HEK293 (cell line): ENCODE data around the gene MYLK2.

ENCODE experiments used
- CTCF ChIA-PET: fragments of 350-600 bp; formaldehyde crosslinking; extraction: SDS; loops from one replicate; lab custom pipeline; 2021; ENCODE audit warnings: antibody characterized with exemption; lab: Yijun Ruan, JAX
- POLR2A ChIA-PET: fragments of 300-600 bp; formaldehyde crosslinking; extraction: SDS; loops from one replicate; lab custom pipeline; 2020; ENCODE audit warnings: antibody characterized with exemption, inconsistent platforms; lab: Yijun Ruan, JAX
- H3K27ac ChIP-seq: fragments of 200-500 bp; sonication (Bioruptor generic); 2 replicates; pipeline ENCODE4 v1.5.1; 2014; ENCODE audit warnings: low read depth, low read length, control low read depth, inconsistent platforms; ENCODE audit errors: extremely low read depth
- H3K36me3 ChIP-seq, 2 experiments: fragments of 200-500 bp in 1 of 2; sonication (Bioruptor generic) in 1 of 2; 1 replicate in 1 of 2; 2 replicates in 1 of 2; pipeline ENCODE4 v1.5.1; 2014 to 2017; ENCODE audit warnings: inconsistent platforms in 2 of 2, low read length in 2 of 2; ENCODE audit not compliant: control insufficient read depth in 2 of 2, insufficient read depth in 1 of 2
- H3K4me1 ChIP-seq: fragments of 200-500 bp; sonication (Bioruptor generic); 2 replicates; pipeline ENCODE4 v1.5.1; 2014; ENCODE audit warnings: mild to moderate bottlenecking, low read length, inconsistent platforms; ENCODE audit not compliant: control insufficient read depth, insufficient read depth
- H3K4me3 ChIP-seq: 2 replicates; pipeline ENCODE4 v1.5.1; 2011; ENCODE audit warnings: low read depth, mild to moderate bottlenecking, control low read depth, low read length, moderate library complexity
- H3K9me3 ChIP-seq: fragments of 200-500 bp; sonication (Bioruptor generic); 2 replicates; pipeline ENCODE4 v1.5.1; 2014; ENCODE audit warnings: low read depth, low read length, inconsistent platforms; ENCODE audit not compliant: control insufficient read depth, insufficient read depth
- BCL11A ChIP-seq: fragments of 450-650 bp; formaldehyde crosslinking; IDR thresholded peaks from 2 replicates; pipeline ENCODE4 v1.5.1; 2016; ENCODE audit warnings: low read depth, missing biosample characterization, missing genetic modification characterization
- HOXC10 ChIP-seq: sonication (generic); formaldehyde crosslinking; IDR thresholded peaks from 2 replicates; pipeline ENCODE4 v1.8.1; 2023; ENCODE audit warnings: mild to moderate bottlenecking, missing genetic modification reagents
- IKZF3 ChIP-seq: fragments of 450-650 bp; IDR thresholded peaks from 2 replicates; pipeline ENCODE4 v1.5.0; 2018; ENCODE audit warnings: missing biosample characterization, mild to moderate bottlenecking, missing genetic modification characterization, moderate library complexity
- KLF10 ChIP-seq: fragments of 450-650 bp; IDR thresholded peaks from 2 replicates; pipeline ENCODE4 v1.5.1; 2018; ENCODE audit warnings: missing biosample characterization, mild to moderate bottlenecking, missing genetic modification characterization
- KLF8 ChIP-seq: fragments of 450-650 bp; formaldehyde crosslinking; IDR thresholded peaks from 2 replicates; pipeline ENCODE4 v1.5.1; 2016; ENCODE audit warnings: missing biosample characterization, missing genetic modification characterization
- KLF9 ChIP-seq: fragments of 450-650 bp; formaldehyde crosslinking; IDR thresholded peaks from 2 replicates; pipeline ENCODE4 v1.5.1; 2016; ENCODE audit warnings: missing biosample characterization, missing genetic modification characterization, low read depth
- PATZ1 ChIP-seq: fragments of 450-650 bp; formaldehyde crosslinking; IDR thresholded peaks from 2 replicates; pipeline ENCODE4 v1.5.1; 2016; ENCODE audit warnings: missing biosample characterization, missing genetic modification characterization
- SCRT1 ChIP-seq: fragments of 450-650 bp; formaldehyde crosslinking; IDR thresholded peaks from 2 replicates; pipeline ENCODE4 v1.5.1; 2016; ENCODE audit warnings: missing biosample characterization, missing genetic modification characterization, borderline replicate concordance
- ZBTB17 ChIP-seq: fragments of 450-650 bp; formaldehyde crosslinking; IDR thresholded peaks from 2 replicates; pipeline ENCODE4 v1.5.1; 2016; ENCODE audit warnings: missing biosample characterization, missing genetic modification characterization
- ZFHX2 ChIP-seq: fragments of 450-650 bp; formaldehyde crosslinking; conservative IDR thresholded peaks from 2 replicates; pipeline ENCODE4 v1.5.1; 2016; ENCODE audit warnings: missing biosample characterization, missing genetic modification characterization
- ZNF16 ChIP-seq: fragments of 450-650 bp; formaldehyde crosslinking; IDR thresholded peaks from 2 replicates; pipeline ENCODE4 v1.5.1; 2016; ENCODE audit warnings: low read depth, missing biosample characterization, missing genetic modification characterization
- ZNF211 ChIP-seq: fragments of 450-650 bp; formaldehyde crosslinking; IDR thresholded peaks from 2 replicates; pipeline ENCODE4 v1.5.1; 2016; ENCODE audit warnings: low read depth, missing biosample characterization, missing genetic modification characterization
- ZNF248 ChIP-seq: fragments of 450-650 bp; formaldehyde crosslinking; IDR thresholded peaks from 2 replicates; pipeline ENCODE4 v1.5.1; 2017; ENCODE audit warnings: missing biosample characterization, missing genetic modification characterization
- ZNF335 ChIP-seq: fragments of 450-650 bp; formaldehyde crosslinking; conservative IDR thresholded peaks from 2 replicates; pipeline ENCODE4 v1.5.1; 2016; ENCODE audit warnings: missing biosample characterization, missing genetic modification characterization
- ZNF426 ChIP-seq: fragments of 450-650 bp; formaldehyde crosslinking; IDR thresholded peaks from 2 replicates; pipeline ENCODE4 v1.5.1; 2017; ENCODE audit warnings: missing biosample characterization, missing genetic modification characterization, mild to moderate bottlenecking, inconsistent platforms, moderate library complexity
- ZNF544 ChIP-seq: fragments of 450-650 bp; formaldehyde crosslinking; IDR thresholded peaks from 2 replicates; pipeline ENCODE4 v1.5.0; 2017; ENCODE audit warnings: missing biosample characterization, missing genetic modification characterization
- ZNF549 ChIP-seq: fragments of 450-650 bp; IDR thresholded peaks from 2 replicates; pipeline ENCODE4 v1.5.1; 2018; ENCODE audit warnings: missing biosample characterization, missing genetic modification characterization, mild to moderate bottlenecking, inconsistent platforms, moderate library complexity
- ZNF558 ChIP-seq: fragments of 450-650 bp; formaldehyde crosslinking; IDR thresholded peaks from 2 replicates; pipeline ENCODE4 v1.5.1; 2016; ENCODE audit warnings: missing biosample characterization, missing genetic modification characterization
- ZNF600 ChIP-seq: fragments of 450-650 bp; formaldehyde crosslinking; IDR thresholded peaks from 2 replicates; pipeline ENCODE4 v1.5.1; 2016; ENCODE audit warnings: missing biosample characterization, missing genetic modification characterization
- ZNF626 ChIP-seq: fragments of 450-650 bp; sonication (Bioruptor Pico); formaldehyde crosslinking; IDR thresholded peaks from 2 replicates; pipeline ENCODE4 v1.5.1; 2018; ENCODE audit warnings: missing biosample characterization, missing genetic modification characterization, inconsistent platforms
- ZNF664 ChIP-seq: fragments of 450-650 bp; formaldehyde crosslinking; IDR thresholded peaks from 2 replicates; pipeline ENCODE4 v1.5.1; 2016; ENCODE audit warnings: missing biosample characterization, missing genetic modification characterization
- ZNF768 ChIP-seq: fragments of 450-650 bp; formaldehyde crosslinking; IDR thresholded peaks from 2 replicates; pipeline ENCODE4 v1.5.1; 2018; ENCODE audit warnings: missing biosample characterization, mild to moderate bottlenecking, missing genetic modification characterization
- ZNF777 ChIP-seq: fragments of 450-650 bp; formaldehyde crosslinking; IDR thresholded peaks from 2 replicates; pipeline ENCODE4 v1.5.1; 2017; ENCODE audit warnings: missing biosample characterization, missing genetic modification characterization, borderline replicate concordance
- ZNF791 ChIP-seq: fragments of 450-650 bp; formaldehyde crosslinking; IDR thresholded peaks from 2 replicates; pipeline ENCODE4 v1.5.1; 2016; ENCODE audit warnings: missing biosample characterization, missing genetic modification characterization
- ZSCAN23 ChIP-seq: fragments of 450-650 bp; formaldehyde crosslinking; IDR thresholded peaks from 2 replicates; pipeline ENCODE4 v1.5.1; 2016; ENCODE audit warnings: missing biosample characterization, missing genetic modification characterization
- TF ChIP-seq, protein P1 (sequence below): fragments of 450-650 bp; formaldehyde crosslinking; IDR thresholded peaks from 2 replicates; pipeline ENCODE4 v1.5.1; 2017; ENCODE audit warnings: missing biosample characterization, mild to moderate bottlenecking, missing genetic modification characterization, moderate library complexity
- TF ChIP-seq, protein P2 (sequence below): fragments of 450-650 bp; formaldehyde crosslinking; optimal IDR thresholded peaks from 2 replicates; pipeline ENCODE3; 2016; ENCODE audit warnings: missing biosample characterization, mild to moderate bottlenecking, missing genetic modification characterization

The MYLK2 gene

GRCh38 chr20:31875671-31876070 lies 56.5 kb downstream of the MYLK2 start:
- H3K4me1 ChIP-seq = no peaks in the 10 kb centered on the region
- no peaks in the 10 kb centered on the region for H3K9me3 ChIP-seq
- H3K36me3 ChIP-seq = no peaks in the 10 kb centered on the region
- no peak for TF ChIP-seq ZNF664
- TF ChIP-seq ZNF211 (tag by site-specific recombination) = no peak
- TF ChIP-seq, protein P1, sequence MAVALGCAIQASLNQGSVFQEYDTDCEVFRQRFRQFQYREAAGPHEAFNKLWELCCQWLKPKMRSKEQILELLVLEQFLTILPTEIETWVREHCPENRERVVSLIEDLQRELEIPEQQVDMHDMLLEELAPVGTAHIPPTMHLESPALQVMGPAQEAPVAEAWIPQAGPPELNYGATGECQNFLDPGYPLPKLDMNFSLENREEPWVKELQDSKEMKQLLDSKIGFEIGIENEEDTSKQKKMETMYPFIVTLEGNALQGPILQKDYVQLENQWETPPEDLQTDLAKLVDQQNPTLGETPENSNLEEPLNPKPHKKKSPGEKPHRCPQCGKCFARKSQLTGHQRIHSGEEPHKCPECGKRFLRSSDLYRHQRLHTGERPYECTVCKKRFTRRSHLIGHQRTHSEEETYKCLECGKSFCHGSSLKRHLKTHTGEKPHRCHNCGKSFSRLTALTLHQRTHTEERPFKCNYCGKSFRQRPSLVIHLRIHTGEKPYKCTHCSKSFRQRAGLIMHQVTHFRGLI = no peak
- no peak for TF ChIP-seq ZNF768 (tag by site-specific recombination)
- TF ChIP-seq HOXC10 (CRISPR knock-in tag) = no peak
- TF ChIP-seq ZNF426 (tag by site-specific recombination) = no peak
- ChIA-PET POLR2A (no interaction called here), CTCF (no interaction called here)
- H3K4me3 ChIP-seq = no peak overlapping the region
- H3K27ac ChIP-seq = no peak overlapping the region

DNA sequence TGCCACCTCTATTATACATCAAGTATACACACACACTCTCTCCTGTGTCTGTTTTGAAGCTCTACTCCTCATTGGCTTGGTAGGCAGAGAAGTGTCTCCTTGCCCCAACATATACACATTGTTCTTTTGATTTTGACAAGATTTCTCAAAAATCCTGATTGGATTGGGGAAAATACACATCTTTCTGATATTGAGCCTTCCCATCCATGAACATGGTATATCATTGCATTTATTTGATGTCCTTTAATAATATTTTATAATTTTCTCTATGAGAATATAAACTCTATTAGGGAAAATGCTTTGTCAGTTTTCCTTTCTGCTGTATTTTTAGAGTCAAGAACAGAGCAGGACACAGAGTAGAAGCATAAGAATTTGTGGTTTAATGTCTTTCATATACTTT lies 58.5 kb downstream of the MYLK2 start:
- no peaks in the 10 kb centered on the region for H3K36me3 ChIP-seq
- H3K27ac ChIP-seq = no peak overlapping the region
- CTCF ChIA-PET = interaction anchor here (0.8 kb wide), 1 partner anchor 30 kb away, joined by 5 read pairs; no protein-coding TSS in a partner anchor
- H3K4me1 ChIP-seq = no peaks in the 10 kb centered on the region
- H3K4me3 ChIP-seq = no peak overlapping the region
- H3K9me3 ChIP-seq = no peaks in the 10 kb centered on the region
- no peak for TF ChIP-seq ZNF777 (tag by site-specific recombination)
- TF ChIP-seq ZNF558 (tag by site-specific recombination) = peak; percentile 57; the same call in 1 of the 2 replicates
- no peak for TF ChIP-seq ZFHX2 (tag by site-specific recombination)
- peak; percentile 96 for TF ChIP-seq ZNF248 (tag by site-specific recombination)
- TF ChIP-seq, all 188 proteins: peak for 2
- POLR2A ChIA-PET = no interaction called here

DNA sequence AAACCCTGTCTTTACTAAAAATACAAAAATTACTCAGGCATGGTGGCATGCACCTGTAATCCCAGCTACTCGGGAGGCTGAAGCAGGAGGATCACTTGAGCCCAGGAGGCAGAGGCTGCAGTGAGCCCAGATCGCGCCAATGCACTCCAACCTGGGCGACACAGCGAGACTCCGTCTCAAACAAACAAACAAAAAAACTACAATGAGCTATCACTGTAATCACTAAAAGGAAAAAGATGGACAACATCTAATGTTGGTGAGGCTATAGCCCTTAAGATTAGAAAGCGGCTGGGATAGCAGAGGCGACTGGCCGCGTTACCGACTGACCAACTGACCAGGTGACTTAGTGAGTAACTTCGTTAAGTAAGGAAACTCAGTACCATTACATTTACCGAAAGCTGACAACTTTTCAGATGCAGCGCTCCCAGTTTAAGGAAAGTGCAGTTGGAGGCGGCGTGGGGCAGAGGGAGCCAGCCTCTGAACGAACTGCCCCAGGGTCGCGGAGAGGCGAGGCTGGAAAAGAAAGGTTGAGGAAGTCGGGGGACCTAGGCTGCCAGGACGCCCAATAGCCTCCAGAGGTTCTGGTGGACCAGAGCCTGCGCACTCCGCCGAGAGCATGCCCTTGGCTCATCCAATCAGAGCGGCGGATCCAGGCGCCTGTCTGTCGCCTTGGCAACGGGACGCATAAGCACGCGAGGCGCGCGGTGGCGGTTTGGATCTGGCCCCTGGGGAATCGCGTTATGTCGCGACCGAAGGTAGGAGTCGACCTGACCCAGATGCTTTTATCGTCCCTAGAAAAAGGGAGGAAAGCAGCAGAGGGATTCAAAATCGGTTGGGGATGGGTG lies 60.2 kb downstream of the MYLK2 start:
- no peaks in the 10 kb centered on the region for H3K36me3 ChIP-seq
- POLR2A ChIA-PET = interaction anchor here (0.7 to 1.2 kb wide), 6 partner anchors 15 to 72 kb away, joined by 3 to 8 read pairs (median 5); partner anchors contain the start of gene PDRG1
- CTCF ChIA-PET = interaction anchor here (0.6 to 2.2 kb wide), 4 partner anchors 45 to 182 kb away, joined by 3 to 6 read pairs (median 6); no protein-coding TSS in a partner anchor
- H3K27ac ChIP-seq = no peak overlapping the region
- H3K4me3 ChIP-seq = peak overlapping the region; percentile 66
- H3K9me3 ChIP-seq = no peaks in the 10 kb centered on the region
- H3K4me1 ChIP-seq = no peaks in the 10 kb centered on the region
- TF ChIP-seq ZBTB17 (tag by site-specific recombination) (peak; percentile 80), PATZ1 (tag by site-specific recombination) (peak; percentile 58; the same call in 1 of the 2 replicates), BCL11A (tag by site-specific recombination) (peak; percentile 57), ZNF626 (tag by site-specific recombination) (no peak), KLF10 (tag by site-specific recombination) (0 out of 2 replicates have a peak, but pooled peaks have one; percentile 38), ZNF16 (tag by site-specific recombination) (no peak), ZNF791 (tag by site-specific recombination) (no peak), ZNF544 (tag by site-specific recombination) (no peak), KLF9 (peak; percentile 76), ZNF600 (peak; percentile 46), IKZF3 (tag by site-specific recombination) (0 out of 2 replicates have a peak, but pooled peaks have one; percentile 7), ZNF335 (tag by site-specific recombination) (peak; percentile 77), SCRT1 (tag by site-specific recombination) (no peak), KLF8 (tag by site-specific recombination) (0 out of 2 replicates have a peak, but pooled peaks have one; percentile 48), ZNF549 (tag by site-specific recombination) (no peak), ZSCAN23 (tag by site-specific recombination) (no peak)
- TF ChIP-seq, protein P2, sequence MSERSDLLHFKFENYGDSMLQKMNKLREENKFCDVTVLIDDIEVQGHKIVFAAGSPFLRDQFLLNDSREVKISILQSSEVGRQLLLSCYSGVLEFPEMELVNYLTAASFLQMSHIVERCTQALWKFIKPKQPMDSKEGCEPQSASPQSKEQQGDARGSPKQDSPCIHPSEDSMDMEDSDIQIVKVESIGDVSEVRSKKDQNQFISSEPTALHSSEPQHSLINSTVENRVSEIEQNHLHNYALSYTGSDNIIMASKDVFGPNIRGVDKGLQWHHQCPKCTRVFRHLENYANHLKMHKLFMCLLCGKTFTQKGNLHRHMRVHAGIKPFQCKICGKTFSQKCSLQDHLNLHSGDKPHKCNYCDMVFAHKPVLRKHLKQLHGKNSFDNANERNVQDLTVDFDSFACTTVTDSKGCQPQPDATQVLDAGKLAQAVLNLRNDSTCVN (tag by site-specific recombination) = peak; percentile 58
